NCI-H128 (cell line): ENCODE results near the gene DRD3.
A peak's percentile ranks its signal among the peaks of the same experiment; 100 is the strongest.

ENCODE experiments used
- DNase-seq: peaks from one replicate; lab custom pipeline; 2025; ENCODE audit not compliant: unreplicated experiment; lab: John Stamatoyannopoulos, UW

DRD3 gene

DNA sequence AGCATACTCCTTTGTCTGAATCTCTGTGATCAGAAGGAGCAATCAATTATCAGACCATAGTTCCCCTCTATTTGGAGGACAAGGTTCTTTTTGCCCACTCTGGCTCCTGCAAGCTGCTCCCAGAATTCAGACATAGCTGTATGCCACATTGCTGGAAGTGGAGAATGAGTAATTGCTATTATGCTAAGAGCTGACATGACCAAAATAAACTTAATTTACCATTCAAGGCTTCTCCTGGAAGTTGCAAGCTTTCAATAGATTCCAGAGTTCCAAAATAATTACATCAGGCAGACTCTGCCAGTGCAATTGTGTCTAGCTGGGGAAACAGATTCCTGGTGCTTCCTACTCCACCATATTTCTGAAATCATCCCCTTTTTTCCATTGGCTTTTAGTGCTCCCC is 7.6 kb upstream of the DRD3 start:
- no peak for DNase-seq

DNA sequence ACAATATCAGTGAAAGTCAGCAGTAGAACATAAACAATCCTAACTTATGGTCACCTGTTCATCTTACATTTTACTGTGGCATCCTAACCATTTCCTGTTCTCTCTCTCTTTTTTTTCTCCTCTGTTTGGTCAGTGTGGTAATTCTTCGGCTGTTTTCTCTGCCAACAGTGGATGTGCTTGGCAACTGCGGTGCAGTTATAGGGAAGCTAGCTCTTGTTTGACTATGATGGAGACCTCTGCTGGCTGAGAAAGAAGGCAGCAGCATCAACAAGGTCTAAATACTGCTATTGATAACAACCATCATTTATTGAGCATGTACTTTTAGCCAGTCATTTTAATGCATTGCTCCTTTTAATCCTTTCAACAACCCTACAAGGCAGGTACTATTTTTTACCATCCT is 723 bp upstream of the DRD3 start:
- no peak for DNase-seq

DNA sequence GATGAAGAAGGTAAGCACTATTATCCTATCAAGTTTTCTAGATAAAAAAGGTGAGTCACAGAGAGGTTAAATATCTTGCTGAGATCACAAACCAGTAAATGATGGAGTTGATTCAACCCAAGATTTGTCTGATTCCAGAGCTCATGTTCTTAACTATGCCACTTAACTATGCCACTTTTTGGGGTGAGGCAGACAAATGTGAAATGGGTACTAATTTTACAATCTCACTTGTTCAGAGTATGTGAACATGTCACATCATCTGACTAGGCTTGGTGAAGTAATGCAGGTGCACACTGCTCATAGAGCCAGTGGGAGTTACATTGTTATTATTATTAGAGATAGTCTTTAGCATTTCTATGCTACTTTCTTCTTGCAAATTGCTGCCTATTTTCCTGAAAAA is 2.0 kb downstream of the DRD3 start:
- DNase-seq = no peak

DNA sequence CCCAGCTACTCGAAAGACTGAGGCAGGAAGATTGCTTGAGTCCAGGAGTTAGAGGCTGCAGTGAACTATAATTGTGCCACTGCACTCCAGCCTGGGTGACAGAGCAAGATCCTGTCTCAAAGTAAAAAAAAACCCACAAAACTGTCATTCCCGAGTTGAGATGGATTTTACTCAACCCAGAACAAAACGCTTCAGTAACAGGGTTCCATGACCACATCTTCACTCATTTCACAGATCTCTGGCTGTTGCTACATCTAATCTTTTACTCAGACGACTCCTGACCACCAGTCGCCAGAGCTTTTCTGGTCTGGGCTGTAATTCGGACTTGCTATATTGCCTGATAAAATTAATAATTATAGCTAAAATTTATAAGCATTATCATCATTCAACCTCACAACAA is 2.4 kb downstream of the DRD3 start:
- no peak for DNase-seq

DNA sequence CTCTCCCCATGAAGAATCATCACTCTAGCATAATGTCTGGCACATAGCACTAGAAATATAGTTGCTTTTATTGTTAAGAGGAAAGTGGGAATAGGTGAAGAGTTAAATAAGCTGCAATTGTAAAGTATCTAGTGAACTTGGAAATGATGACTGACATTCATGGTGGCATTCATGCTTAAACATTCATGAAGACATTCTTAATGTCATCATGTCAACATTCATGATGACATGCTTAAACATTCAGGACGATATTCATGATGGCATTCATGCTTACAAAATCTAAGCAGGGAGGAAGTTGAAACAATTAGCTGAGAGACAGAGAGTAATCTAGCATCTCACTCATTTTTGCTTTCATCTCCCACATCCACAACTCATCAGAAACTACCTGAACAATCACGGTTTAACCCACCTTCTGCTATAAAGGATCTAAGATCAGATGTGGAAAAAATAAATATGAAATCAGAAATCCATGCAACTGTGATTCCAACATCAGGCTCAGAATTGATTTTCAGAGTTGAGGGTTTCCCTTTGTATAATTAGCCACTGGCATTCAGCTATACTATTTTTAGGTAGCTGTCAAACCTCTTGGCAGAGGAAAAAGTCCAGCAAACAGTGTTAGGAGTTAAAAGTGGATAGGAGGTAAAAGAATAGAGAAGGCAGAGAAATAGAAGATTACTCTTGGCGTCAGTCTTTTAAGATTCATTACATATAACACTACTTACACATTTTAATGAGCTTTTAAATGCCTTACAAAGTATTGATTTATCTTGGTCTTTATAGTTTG is 3.5 kb downstream of the DRD3 start:
- DNase-seq = no peak

DNA sequence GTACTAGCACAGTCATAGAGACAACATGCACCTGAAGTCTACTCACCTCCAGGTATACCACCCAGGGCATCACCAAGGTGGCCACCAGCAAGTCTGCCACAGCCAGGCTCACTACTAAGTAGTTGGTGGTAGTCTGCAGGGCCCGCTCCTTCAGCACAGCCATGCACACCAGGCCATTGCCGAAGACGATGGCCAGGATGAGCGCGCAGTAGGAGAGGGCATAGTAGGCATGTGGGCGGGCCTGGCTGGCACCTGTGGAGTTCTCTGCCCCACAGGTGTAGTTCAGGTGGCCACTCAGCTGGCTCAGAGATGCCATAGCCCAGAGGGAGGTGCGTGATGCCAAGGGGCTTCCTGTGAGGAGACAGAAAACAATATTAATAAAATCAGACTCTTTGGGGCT is 7.2 kb downstream of the DRD3 start:
- DNase-seq = no peak

DNA sequence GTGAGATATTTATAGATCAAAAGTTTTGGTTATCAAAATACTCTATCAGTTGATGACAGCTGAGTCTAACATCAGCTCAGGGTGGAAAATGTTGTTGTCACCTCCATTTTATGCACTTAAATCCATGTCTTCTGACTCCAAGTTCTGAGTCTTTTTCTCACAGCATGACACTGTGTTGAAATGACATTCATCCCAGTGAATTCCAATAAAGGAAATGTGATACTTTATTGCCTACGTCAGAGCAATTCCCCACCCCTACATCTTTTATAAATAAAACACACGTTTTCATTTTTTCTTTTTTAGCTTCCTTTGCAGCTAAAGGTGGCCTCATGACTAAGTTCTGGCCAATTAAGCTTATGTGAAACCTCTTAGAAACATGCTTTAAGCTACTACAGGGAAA is 10.7 kb downstream of the DRD3 start:
- no peak for DNase-seq

DNA sequence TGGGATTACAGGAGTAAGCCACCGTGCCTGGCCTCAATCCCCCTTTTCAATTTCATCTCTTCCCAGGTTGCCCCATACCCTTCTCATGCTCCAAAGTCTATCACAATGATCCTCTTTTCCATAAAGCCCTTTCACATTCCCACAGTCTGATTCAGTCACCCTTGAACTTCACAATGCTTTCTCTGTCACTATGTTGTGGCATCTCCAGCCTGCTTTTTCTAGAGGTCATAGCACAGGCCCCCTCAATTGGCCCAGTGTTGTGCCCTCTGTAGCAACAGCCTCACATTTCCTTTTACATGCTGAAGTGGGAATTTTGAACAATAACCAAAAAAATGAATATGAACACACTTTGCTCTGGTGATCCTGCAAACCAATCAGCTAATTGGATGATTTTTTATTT is 21.5 kb downstream of the DRD3 start:
- no peak for DNase-seq

DNA sequence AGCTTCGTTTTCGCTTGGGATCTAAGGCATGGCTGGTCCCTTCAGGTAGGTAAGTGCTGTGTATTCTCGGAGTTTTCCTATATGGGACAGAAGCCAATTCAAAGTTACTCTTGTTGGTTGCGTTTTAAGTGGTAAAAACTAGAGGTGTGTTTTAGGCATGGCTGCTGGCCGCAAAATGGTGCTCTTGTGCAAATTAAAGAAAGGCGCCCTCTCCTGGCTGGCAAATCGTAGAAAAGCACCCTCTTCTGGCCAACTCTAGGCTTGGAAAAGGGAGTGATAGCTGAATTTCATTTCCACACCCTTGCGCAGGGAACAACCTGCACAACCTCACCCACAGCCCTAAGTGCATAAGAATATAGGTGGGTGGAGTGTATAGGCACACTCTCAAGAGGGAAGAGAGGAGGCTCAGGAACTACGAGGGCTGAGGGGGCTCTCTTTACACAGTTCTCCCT is 23.5 kb downstream of the DRD3 start:
- no peak for DNase-seq

DNA sequence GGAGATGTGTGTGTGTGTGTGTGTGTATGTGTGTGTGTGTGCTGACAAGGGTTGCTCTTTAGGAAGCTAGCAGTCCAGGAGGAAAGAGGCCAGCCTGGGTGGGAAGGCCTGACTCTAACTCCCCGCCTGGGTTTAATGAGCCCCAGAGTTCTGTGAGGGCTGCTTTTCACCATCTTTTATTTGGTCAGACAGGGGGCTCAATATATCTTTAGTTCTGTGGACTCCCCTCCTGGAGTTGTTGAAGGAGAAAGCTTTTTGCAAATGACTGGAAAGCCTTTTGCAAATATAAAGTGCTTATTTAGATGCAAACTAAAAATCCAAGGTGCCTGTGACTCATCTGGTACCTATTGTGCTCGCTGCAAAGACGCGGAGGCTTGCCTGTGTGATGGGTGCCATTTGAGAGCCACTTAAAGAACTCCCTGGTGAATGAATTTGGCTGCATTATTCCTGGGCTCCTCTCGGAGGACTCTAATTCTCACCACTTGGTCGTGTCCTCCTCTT is 24.5 kb downstream of the DRD3 start:
- peak; percentile 47 for DNase-seq

DNA sequence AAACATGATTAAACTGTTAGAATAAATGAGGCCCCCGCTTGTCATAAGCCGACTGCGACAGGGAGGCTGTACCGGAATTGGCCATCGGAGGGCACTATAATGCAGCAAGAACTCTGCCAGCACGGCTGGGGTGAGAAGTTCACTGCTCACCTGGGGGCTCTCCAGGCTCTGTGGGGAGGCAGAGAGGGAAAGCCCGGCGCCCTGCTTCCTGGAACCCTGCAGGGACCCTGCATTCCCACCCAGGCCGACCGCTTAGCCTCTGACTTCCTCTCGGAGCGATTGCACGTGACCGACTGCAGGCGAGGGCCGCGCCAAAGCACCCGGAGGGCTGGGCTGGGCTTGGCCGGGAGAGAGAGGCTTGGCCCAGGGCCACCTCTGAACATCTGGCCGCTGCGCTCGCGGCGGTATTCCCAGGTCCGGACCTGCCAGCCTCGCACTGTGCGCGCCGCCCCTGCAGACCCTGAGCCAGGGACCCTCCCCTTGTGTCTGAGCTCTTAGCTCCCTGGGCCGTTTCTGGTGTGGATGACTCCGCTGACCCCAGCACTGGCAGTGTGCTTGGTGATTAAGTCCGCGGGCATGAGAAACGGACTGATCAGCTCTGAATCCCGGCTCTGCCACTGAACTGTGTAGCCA is 26.2 kb downstream of the DRD3 start:
- peak; percentile 73 for DNase-seq

DNA sequence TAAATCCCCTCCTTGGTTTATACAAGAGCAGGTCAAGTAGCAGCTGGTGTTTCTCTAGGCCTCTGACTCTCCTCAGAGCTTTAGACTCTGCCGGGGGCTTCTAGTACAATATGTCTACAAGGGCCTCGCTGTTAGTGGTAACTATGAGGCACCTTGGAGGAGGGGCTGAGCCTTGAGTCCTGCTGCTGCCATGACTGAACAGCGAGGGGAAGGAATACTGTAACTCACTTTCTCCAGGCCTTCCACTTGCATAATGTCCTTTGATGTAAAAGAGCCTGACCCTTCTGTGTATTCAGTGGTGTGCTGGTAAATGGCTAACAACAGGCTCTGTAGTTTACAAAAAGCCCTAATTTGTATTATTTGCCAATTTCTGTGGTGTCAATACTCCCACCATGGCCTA is 27.8 kb downstream of the DRD3 start:
- no peak for DNase-seq

DNA sequence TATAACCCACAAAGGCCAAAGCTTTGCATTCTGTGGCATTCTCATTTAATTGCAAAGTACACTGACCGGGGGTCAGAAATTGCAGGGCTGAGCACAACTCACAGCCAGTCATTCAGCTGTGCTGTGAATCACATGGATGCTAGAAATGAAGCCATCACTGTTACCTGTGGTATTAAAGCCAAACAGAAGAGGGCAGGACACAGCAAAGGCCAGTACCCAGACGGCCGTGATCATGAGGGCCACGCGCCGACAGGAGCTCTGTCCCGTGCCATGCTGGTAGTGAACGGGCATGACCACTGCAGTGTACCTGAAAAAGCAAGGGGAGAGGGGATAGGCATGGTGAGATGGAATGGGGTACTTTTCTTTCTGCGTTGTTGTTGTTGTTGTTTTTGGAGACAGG is 31.6 kb downstream of the DRD3 start:
- DNase-seq = no peak

DNA sequence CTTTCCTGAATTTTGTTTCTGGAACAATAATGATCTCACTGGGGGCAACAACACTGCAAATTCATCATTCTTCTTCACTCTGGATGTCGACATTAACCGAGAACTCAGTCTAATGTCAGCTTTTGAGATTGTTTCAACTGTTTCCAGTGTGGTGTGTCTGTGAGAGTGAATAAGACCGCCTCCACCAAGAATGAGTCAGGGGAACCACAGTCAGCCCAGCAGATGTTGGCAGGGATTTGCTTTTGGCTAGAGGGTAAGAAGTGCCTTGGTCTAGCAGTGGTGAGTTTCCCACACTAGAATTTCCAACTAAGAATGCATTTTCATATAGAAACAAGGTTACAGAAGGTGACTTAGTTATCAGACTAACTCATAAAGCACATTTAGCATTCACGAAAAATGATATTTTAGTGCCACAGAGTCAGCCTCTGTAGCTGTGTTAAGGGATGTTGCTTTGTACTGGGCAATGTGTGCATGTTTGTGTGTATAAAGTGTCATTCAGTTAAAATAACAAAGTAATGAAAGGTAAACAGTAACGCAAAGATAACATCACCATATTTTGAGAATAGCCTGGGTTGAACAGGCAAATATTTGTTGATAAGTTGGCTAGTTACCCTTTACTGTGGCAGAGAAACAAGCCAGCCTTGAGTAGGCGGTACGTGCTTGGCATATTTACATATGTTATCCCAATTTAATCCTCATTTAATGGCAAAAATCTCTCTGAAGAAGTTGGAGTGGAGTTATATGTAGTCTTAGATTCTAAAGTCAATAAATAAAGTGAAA is 33.8 kb downstream of the DRD3 start:
- DNase-seq = no peak

DNA sequence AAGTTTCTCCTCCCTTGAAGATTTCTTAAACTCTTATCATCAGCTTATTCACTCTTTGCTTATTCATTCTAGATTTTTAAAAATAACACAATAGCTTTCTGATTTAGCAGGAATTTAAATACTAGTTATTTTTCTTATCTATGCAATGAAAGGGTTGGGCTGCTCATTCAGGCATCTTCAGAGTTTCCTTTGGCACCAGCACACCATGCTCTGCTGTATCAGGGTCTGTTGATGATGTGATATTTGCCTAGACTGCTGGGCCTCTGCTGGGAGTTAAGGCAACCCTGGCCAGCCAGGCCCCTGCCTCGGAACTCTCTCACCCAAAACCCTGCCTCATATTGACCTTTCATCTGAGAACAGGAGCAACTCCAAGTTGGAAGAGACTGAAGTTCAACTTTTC is 35.0 kb downstream of the DRD3 start:
- no peak for DNase-seq

DNA sequence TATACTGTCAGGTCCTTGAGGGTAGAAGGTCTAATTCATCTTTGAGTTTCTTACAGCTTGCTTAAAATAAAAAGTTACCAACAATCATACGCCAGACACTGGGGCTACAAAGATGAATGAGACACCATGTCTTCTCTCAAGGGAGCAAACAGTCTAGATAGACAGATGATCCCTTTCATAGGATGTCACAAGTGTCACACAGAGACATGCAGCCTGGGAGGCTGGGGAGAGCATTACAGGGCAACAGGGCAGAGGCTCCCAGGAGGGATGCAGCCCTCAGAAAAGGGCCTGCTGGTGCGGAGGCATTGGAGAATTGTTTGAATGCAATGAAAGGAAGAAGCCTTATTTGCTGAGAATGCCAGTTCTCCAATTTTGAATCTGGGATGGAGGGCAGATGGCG is 39.0 kb downstream of the DRD3 start:
- DNase-seq = no peak

DNA sequence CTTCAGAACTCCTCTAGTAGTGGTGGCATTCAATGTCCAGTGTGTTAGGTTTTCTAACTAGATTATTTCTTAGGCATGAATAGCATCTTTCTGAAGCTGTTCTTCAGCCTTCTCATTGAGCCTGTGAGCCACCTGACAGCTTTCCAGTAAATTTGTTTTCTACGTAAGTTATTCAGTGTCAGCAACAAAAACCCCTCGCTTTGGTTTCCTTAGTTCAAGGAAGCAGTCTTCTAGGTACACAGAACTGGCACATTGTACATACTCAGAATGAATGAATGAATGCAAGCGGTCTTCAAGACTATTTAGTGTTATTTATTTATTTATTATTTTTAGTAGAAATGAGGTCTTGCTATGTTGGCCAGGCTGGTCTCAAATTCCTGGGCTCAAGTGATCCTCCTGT is 44.9 kb downstream of the DRD3 start:
- DNase-seq = no peak

DNA sequence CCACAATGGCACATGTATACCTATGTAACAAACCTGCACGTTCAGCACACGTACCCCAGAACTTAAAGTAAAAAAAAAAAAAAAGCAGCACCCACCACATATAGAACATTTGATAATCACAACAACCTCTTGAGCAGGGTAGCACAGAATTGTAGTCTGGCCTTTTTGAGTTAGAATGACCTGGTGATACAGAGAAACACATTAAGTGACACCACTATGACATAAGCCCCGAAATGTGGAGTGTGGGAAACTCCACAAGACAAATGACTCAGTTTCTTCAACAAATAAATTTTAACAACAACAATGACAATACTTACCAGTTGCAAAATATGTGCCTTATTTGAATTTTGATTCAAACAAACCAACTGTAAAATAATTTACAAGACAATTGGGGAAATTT is 46.4 kb downstream of the DRD3 start:
- no peak for DNase-seq

DNA sequence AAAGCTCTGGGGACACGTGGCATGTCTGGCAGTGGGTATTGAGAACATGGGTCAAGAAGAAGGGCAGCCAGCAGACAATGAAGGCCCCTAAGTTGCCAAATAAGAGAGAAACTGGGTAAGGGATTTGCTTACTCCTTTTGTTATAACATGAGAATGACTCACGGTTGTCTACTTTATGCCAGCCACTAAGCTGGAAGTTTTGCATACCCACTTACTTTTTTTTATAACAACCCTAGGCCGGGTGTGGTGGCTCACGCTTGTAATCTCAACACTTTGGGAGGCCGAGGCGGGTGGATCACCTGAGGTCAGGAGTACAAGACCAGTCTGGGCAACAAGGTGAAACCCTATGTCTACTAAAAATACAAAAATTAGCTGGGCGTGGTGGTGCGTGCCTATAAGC is 50.0 kb downstream of the DRD3 start:
- DNase-seq = no peak

DNA sequence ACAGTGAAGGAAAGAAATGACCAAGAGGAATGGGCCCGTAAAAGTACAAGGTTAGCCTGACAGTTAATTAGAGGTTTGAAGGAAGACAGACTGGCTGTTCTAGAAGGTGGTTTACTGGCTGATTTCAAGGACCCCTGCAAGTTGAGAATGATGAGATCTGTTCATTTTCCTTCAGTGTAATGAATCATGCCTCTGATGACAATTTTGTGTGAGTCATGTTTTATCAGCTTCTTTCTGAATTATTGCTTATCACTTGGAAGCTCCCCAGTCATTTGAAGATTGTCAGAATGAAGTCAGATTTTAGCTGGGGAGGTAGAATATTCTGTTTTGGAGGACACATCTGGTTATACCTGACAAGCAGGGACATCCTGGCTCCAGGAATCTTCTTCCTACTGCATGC is 50.6 kb downstream of the DRD3 start:
- DNase-seq = no peak

DNA sequence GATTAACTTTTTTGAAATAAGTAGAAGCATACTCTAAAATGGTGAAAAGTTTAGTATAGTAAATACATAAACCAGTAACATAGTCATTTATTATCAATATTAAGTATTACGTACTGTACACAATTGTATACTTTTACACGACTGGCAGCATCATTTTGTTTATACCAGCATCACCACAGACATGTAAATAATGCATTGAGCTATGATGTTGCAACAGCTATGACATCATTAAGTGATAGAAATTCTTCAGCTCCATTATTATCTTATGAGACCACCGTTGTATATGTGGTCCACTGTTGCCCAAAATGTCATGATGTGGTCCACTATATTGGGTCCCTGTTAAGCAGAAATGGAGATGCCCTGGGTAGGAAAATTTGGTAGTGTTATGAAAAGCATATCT is 51.3 kb downstream of the DRD3 start:
- DNase-seq = no peak

DNA sequence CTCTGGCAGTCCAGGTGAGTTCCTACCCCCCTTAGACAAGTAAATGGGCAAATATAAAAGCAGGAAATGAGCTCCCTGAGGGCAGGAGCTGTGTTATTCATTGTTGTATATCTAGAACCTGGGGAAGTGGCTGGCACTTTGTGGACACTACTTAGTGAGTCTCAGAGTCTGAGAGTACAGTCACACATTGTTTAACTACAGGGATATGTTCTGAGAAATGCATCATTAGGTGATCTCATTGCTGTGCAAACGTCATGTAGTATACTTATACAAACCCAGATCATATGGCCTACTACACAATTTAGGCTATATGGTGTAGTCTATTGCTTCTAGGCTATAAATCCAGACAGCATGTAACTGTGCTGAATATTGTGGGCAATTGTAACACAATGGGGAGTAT is 52.4 kb downstream of the DRD3 start:
- no peak for DNase-seq
